Loucy (cell line): ENCODE measurements around the gene UGT1A6.

Experiments used
- H2AFZ ChIP-seq: fragments of 200-600 bp; sonication (generic); 2 replicates; pipeline ENCODE4 v1.6.0; 2016; ENCODE audit warnings: antibody characterized with exemption, mild to moderate bottlenecking, low read length, moderate library complexity
- H3F3A ChIP-seq: fragments of 200-600 bp; 2 replicates; pipeline ENCODE4 v1.6.0; 2016; ENCODE audit warnings: antibody characterized with exemption, low read depth, mild to moderate bottlenecking
- H3K27me3 ChIP-seq: fragments of 200-600 bp; sonication (generic); 2 replicates; pipeline ENCODE4 v1.6.1; 2014; ENCODE audit warnings: low read length, mild to moderate bottlenecking; ENCODE audit not compliant: insufficient read depth, poor library complexity, severe bottlenecking
- H3K36me3 ChIP-seq: fragments of 200-600 bp; sonication (generic); 2 replicates; pipeline ENCODE4 v1.6.1; 2016; ENCODE audit warnings: low read length; ENCODE audit not compliant: insufficient read depth
- H3K4me1 ChIP-seq: fragments of 200-600 bp; sonication (generic); 2 replicates; pipeline ENCODE4 v1.5.1; 2014; ENCODE audit warnings: low read length, mild to moderate bottlenecking; ENCODE audit not compliant: insufficient read depth, poor library complexity, severe bottlenecking
- H3K4me2 ChIP-seq: fragments of 200-600 bp; sonication (generic); 2 replicates; pipeline ENCODE4 v1.6.0; 2014; ENCODE audit warnings: antibody characterized with exemption, low read length, low read depth, mild to moderate bottlenecking; ENCODE audit not compliant: poor library complexity, severe bottlenecking
- H3K4me3 ChIP-seq: fragments of 200-600 bp; sonication (generic); 2 replicates; pipeline ENCODE4 v1.5.1; 2014; ENCODE audit warnings: low read length, mild to moderate bottlenecking, mixed read lengths; ENCODE audit not compliant: poor library complexity, severe bottlenecking
- H3K79me2 ChIP-seq: fragments of 200-600 bp; sonication (generic); 2 replicates; pipeline ENCODE4 v1.6.1; 2014; ENCODE audit warnings: low read length; ENCODE audit not compliant: insufficient read depth
- H3K9ac ChIP-seq: fragments of 200-600 bp; sonication (generic); 2 replicates; pipeline ENCODE4 v1.6.0; 2014; ENCODE audit warnings: mild to moderate bottlenecking, low read depth, low read length, moderate library complexity; ENCODE audit not compliant: poor library complexity, severe bottlenecking
- H3K9me2 ChIP-seq: fragments of 200-600 bp; sonication (generic); replicated peaks from 2 replicates; pipeline ENCODE4 v1.6.1; 2016; ENCODE audit warnings: low read depth, low read length, mixed read lengths
- H3K9me3 ChIP-seq: fragments of 200-600 bp; sonication (generic); 2 replicates; pipeline ENCODE4 v1.6.1; 2014; ENCODE audit warnings: mild to moderate bottlenecking, antibody characterized with exemption, low read length, low read depth; ENCODE audit not compliant: insufficient read depth
- H4K20me1 ChIP-seq: fragments of 200-600 bp; sonication (generic); 2 replicates; pipeline ENCODE4 v1.6.0; 2014; ENCODE audit warnings: antibody characterized with exemption, low read length, mild to moderate bottlenecking; ENCODE audit not compliant: insufficient read depth, poor library complexity, severe bottlenecking
- EZH2phosphoT487 ChIP-seq: fragments of 200-600 bp; IDR thresholded peaks from 2 replicates; pipeline ENCODE4 v1.6.1; 2018; ENCODE audit warnings: antibody characterized with exemption, mild to moderate bottlenecking, moderate library complexity, borderline replicate concordance
- TF ChIP-seq, protein P1 (sequence below): fragments of 200-600 bp; sonication (generic); conservative IDR thresholded peaks from 2 replicates; pipeline ENCODE4 v1.5.1; 2014; ENCODE audit warnings: mild to moderate bottlenecking, antibody characterized with exemption, low read length

Gene UGT1A6

DNA sequence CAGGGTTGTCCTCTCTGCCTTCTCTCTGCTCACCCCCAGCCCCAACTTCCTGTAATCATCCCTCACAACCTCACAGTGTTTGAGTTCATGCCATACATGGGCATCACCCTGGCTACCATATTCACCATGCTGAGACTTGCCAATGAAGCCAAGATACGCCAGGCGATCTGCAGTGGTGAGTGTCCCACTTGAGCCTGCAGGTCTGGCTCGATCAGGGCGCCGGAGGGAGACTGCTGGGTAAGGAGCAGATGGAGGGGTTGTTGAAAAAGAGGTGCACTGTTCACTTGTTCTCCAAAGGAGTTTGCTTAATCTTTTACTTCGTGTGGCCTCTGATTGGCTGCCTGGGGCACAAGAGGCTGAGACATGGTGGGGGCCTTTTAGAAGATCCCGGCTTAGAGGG is 100.0 kb downstream of the UGT1A6 start:
- no peaks in the 10 kb centered on the region for H3K9me3 ChIP-seq
- no peak overlapping the region for H3K9ac ChIP-seq
- TF ChIP-seq EZH2phosphoT487 = no peak
- TF ChIP-seq, protein P1, sequence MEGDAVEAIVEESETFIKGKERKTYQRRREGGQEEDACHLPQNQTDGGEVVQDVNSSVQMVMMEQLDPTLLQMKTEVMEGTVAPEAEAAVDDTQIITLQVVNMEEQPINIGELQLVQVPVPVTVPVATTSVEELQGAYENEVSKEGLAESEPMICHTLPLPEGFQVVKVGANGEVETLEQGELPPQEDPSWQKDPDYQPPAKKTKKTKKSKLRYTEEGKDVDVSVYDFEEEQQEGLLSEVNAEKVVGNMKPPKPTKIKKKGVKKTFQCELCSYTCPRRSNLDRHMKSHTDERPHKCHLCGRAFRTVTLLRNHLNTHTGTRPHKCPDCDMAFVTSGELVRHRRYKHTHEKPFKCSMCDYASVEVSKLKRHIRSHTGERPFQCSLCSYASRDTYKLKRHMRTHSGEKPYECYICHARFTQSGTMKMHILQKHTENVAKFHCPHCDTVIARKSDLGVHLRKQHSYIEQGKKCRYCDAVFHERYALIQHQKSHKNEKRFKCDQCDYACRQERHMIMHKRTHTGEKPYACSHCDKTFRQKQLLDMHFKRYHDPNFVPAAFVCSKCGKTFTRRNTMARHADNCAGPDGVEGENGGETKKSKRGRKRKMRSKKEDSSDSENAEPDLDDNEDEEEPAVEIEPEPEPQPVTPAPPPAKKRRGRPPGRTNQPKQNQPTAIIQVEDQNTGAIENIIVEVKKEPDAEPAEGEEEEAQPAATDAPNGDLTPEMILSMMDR = no peak
- H2AFZ ChIP-seq = no peak overlapping the region
- H3K79me2 ChIP-seq = no peaks in the 10 kb centered on the region
- H3K4me2 ChIP-seq = no peak overlapping the region
- H3K36me3 ChIP-seq = no peaks in the 10 kb centered on the region
- H3K9me2 ChIP-seq = no peaks in the 10 kb centered on the region
- H3K4me1 ChIP-seq = no peaks in the 10 kb centered on the region
- no peaks in the 10 kb centered on the region for H4K20me1 ChIP-seq
- H3F3A ChIP-seq = no peaks in the 10 kb centered on the region
- no peaks in the 10 kb centered on the region for H3K27me3 ChIP-seq
- H3K4me3 ChIP-seq = no peak overlapping the region

DNA sequence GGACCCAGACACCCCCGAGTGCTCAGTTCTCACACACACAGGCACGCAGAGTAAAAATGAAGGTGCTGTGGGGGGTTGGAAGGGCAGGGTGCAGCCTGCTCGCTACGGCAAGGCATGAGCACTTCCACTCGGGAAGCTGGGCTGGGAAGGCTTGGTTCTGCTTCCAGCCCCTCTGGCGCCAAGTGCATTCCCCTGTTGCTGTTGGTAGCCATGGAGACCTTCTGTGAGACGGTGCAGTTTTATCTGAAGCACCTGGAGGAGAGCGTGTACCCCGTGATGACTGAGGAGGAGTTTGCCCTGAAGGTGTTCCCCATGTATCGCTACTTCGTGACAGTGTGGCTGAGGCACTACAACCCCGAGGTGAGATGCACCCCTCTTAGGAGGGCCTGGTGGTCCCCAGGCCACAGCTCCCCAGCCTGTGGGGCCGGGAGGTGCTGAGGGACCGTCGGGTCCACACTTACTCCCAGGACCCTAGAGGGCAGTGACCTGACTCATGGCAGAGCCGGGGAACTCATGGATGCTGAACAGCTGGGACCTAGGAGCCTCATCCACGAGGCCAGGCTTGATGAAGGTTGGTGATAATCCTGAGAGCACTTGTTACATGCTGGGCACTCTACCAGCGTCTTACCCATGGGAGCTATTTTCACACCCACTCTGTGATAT is 100.9 kb downstream of the UGT1A6 start:
- no peaks in the 10 kb centered on the region for H3K36me3 ChIP-seq
- H3K9me3 ChIP-seq = no peaks in the 10 kb centered on the region
- TF ChIP-seq, protein P1 = no peak
- TF ChIP-seq EZH2phosphoT487 = no peak
- H3K4me3 ChIP-seq = no peak overlapping the region
- H3K27me3 ChIP-seq = no peaks in the 10 kb centered on the region
- H3K4me2 ChIP-seq = no peak overlapping the region
- no peaks in the 10 kb centered on the region for H4K20me1 ChIP-seq
- no peaks in the 10 kb centered on the region for H3F3A ChIP-seq
- H3K9me2 ChIP-seq = no peaks in the 10 kb centered on the region
- no peak overlapping the region for H3K9ac ChIP-seq
- H3K79me2 ChIP-seq = no peaks in the 10 kb centered on the region
- H2AFZ ChIP-seq = no peak overlapping the region
- H3K4me1 ChIP-seq = no peaks in the 10 kb centered on the region

DNA sequence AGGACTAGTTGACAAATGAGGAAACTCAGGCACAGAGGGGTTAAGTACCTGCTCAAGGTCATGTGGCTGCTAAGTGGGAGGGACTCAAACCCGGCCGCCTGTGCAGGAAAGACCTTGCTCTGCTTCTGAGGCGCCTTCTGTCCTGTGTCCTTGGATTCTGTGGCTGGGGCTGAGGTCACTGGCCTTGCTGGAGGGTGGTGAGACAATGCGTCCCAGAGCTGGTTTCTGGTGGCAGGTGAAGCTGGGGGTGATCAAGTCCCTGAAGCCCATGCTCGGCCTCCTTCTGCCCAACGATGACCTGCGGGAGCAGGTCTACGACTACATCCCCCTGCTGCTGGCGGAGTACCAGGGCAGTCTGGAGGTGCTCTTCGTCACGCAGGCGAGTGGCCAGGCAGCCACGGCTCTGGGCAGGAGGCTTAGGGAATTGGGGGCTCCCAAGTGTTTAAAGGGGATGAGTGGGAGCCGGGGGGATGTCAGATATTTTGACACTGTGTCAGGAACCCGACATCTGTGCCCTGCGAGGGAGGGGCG is 101.5 kb downstream of the UGT1A6 start:
- Histone ChIP-seq H3K36me3 (no peaks in the 10 kb centered on the region), H3K9me2 (no peaks in the 10 kb centered on the region), H4K20me1 (no peaks in the 10 kb centered on the region), H3K9me3 (no peaks in the 10 kb centered on the region), H3K9ac (no peak overlapping the region), H3K4me1 (no peaks in the 10 kb centered on the region), H3K4me2 (no peak overlapping the region), H3F3A (no peaks in the 10 kb centered on the region), H2AFZ (no peak overlapping the region), H3K4me3 (no peak overlapping the region), H3K79me2 (no peaks in the 10 kb centered on the region), H3K27me3 (no peaks in the 10 kb centered on the region)
- TF ChIP-seq, protein P1 = no peak
- TF ChIP-seq EZH2phosphoT487 = no peak
